Middle frontal gyrus (tissue), 1 donor: ENCODE data around the gene AR.

Source experiments
- DNase-seq: peaks from one replicate; pipeline ENCODE4 v3.0.0-alpha.2; 2015; ENCODE audit warnings: low spot score; ENCODE audit errors: extremely low spot score

AR gene

DNA sequence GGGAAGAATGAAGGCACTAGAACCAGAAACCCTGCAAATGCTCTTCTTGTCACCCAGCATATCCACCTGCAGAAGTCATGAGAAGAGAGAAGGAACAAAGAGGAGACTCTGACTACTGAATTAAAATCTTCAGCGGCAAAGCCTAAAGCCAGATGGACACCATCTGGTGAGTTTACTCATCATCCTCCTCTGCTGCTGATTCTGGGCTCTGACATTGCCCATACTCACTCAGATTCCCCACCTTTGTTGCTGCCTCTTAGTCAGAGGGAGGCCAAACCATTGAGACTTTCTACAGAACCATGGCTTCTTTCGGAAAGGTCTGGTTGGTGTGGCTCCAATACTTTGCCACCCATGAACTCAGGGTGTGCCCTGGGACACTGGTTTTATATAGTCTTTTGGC, 181.7 kb downstream of the AR start:
- DNase-seq: no peak

DNA sequence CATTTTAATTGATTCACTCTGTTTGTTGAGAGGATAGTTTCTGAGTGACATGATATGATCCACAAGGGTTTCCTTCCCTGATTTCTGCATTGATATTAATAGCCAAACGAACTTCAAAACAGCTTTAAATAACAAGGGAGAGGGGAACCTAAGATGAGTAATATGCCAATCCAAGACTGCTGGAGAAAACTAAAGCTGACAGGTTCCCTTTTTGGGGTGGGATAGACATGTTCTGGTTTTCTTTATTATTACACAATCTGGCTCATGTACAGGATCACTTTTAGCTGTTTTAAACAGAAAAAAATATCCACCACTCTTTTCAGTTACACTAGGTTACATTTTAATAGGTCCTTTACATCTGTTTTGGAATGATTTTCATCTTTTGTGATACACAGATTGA, 182.2 kb downstream of the AR start:
- DNase-seq: no peak

DNA sequence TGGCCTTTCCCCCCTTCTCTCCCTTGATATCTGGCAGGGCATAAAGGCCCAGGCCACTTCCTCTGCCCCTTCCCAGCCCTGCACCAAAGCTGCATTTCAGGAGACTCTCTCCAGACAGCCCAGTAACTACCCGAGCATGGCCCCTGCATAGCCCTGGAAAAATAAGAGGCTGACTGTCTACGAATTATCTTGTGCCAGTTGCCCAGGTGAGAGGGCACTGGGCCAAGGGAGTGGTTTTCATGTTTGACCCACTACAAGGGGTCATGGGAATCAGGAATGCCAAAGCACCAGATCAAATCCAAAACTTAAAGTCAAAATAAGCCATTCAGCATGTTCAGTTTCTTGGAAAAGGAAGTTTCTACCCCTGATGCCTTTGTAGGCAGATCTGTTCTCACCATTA, 183.8 kb downstream of the AR start:
- no peak for DNase-seq

DNA sequence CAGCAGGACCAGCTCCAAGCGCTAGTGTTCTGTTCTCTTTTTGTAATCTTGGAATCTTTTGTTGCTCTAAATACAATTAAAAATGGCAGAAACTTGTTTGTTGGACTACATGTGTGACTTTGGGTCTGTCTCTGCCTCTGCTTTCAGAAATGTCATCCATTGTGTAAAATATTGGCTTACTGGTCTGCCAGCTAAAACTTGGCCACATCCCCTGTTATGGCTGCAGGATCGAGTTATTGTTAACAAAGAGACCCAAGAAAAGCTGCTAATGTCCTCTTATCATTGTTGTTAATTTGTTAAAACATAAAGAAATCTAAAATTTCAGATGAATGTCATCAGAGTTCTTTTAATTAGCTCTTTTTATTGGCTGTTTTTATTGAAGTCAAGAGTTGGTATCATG, 186.5 kb downstream of the AR start:
- no peak for DNase-seq

DNA sequence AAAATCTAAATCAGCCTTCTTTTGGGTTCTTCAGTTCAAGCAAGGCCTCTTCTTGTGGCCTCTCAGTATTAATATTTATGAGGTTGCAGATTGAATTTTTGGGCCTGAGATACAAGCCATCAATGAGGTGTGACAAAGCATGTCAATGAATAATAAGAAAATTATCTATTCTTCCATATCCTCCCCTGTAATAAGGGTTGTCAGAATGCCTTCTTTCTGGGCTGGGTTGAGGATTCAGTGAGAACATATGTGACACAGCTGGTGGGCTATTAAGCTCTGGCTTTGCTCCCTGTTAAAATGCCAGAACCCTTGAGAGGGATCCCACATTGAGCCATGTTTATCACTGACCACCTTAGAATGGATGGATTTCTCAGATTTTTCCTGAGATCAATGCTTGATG, 187.2 kb downstream of the AR start:
- no peak for DNase-seq

DNA sequence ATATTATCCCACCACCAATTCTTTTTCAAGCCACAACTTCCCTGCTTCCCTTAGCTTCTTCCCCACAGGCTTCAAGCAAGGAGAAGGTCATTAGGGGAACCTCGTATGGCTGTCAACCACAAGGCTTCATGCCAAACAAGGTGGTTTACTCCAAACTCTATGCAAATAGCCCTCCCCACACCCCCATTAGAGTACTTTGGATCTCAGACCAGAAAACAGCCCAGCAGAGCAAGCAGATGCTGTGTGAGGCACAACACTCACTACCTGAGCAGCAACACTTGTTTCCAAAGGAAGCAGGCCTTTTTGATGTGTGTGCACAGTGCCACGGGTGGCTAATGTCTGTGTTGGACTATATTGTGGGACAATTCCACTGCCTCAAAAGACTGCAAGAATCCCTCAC, 189.0 kb downstream of the AR start:
- no peak for DNase-seq

DNA sequence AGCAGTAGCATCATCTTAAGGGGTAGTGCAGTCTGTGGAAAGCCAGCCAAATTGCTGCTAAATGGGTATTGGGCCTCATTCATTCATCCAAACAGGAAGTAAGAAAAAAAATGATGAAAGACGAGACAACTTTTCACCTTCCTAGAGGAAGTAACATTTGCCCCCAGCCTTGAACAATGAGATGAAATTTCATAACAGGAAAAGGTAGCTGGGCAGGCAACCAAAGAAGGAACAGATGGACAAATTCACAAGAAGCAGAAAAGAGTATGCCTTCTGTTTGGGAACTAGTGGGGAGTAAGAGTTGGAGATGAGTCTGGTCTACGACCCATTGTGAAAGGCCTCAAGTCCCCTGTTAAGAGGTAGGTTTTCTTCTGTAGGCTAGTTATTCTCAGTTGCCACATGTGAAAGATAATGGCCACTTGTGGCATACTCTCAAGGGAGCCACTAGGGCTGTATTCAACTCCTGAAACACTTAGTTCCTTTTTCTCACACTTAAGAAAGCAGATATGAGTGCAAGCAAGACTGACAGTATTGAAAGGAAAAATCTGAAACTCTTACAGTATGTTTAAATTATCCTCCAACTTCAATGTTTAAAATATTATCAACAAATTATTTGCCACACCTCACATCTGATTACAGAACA, 190.4 kb downstream of the AR start:
- no peak for DNase-seq

DNA sequence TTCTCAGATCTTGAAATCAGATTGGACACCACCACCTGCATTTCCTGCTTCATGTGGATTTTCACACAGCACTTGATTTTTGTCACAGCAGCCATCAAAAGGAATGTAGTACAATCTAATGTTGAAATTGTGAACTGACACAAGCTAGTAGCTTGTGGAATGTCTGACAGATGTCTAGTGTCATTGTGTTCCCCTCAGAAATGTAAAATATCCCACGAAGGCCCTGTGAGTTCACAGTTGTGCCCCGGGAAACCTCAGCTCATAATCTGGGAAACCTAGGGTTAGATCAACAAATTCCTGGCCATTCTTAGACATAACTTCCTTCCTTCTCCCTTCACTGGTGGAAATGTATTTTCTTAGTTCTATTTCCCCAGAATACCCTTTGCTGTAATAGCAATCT, 205.7 kb downstream of the AR start:
- no peak for DNase-seq

DNA sequence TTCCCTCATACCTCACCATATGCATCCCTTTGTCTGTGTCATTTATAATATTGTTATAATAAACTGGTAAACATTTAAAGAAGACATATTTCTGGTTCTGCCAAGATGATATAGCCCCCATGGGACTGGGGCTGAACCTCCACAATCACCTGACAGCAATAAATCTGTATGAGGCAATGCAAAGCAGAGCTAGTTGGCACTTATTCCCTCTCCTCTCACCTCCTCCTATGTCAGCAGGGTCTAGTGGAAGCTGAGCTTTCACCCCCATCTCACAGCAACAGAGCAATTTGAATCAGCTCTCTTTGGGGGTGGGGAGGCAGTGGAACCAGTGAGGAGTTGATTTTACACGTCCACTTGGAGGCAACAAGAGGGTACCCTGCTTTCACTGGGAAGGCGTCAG, 206.9 kb downstream of the AR start:
- DNase-seq: no peak

DNA sequence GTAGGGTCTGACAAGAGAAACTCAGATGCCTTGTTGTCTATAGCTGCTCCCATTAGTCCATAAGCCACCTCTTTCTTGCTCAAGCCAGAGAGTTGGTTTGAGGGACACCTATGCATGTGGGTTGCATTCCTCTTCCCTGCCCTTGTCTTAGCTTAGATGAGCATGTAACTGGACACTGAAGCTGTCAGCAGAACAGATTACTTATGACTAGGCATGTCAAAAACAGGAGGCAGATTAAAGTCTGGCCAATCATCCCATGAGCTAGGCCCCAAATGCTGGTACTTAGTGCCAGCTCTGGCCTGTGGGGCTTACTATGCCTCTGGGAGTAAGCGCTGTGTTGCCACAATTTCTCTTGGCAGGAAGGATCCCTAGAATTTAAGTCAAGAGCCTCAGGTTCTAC, 215.2 kb downstream of the AR start:
- DNase-seq: no peak

DNA sequence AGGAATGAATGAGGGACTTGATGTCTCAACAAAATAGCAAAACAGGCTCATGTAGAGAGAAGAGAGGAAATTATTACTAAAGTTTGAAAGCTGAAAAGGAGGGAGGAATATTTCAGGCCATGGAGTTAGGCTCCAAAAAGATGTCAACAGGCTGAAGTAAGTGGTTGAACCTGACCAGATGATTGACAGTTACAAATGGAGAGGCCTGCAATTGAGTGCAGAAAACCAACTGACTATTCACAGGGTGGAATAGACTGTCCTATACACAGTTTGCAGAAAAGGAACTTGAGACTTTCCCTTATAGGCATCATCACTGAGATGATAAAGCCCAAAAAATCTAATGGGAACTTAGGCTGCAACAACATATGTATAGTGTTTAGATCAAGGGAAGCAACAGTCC, 233.3 kb downstream of the AR start:
- DNase-seq: no peak

DNA sequence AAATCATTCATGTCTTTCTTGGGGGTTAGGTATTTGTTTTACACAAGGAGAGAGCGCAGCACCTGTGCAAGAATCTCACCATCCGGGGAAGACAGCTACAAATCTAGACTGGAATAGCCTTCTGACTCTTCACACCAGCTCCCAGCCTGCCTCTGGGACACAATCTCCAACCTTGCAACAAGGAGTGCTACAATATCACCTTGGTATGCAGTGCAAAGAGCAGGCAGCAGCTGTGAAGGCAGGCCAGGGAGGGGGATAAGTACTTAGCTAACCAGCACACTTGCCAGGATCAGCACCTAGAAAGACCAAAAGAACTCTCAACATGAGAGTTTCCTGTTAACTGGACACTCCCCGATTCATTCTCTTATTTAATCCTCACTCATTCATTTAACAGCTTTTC, 235.3 kb downstream of the AR start:
- no peak for DNase-seq
